Stimulated activated CD8-positive, alpha-beta memory T cell treated with anti-CD3 and anti-CD28 coated beads, Interleukin-4, amount 100 ng/mL, for 1 hour (primary cell): ENCODE data around the gene SLC35G6.
"Not testable (repeated sequence)": the region's sequence is repeated elsewhere in the genome, so short reads cannot be mapped to it uniquely, and the experiment has no call there.

ENCODE experiments used
- DNase-seq, 2 donors: peaks; one replicate each; pipeline ENCODE4 v3.0.0-alpha.2; 2020; ENCODE audit warnings: low read depth in 2 of 2, low spot score in 1 of 2

The SLC35G6 gene

GRCh38 chr17:7481275-7481674 lies at the start of gene SLC35G6:
Gene SLC35G6 (plus strand): TSS chr17:7481446. CDS start chr17:7481517, 71 bp downstream.
- not testable (repeated sequence) for DNase-seq

GRCh38 chr17:7432296-7432695 lies 49.0 kb upstream of the SLC35G6 start:
- no peak for DNase-seq

- DNase-seq, result no peak
Observed at GRCh38 chr17:7435676-7436555, 45.3 kb upstream of the SLC35G6 start.

- peak; percentile 38 to 64 for DNase-seq
Observed at GRCh38 chr17:7436556-7437368, 44.5 kb upstream of the SLC35G6 start.

- DNase-seq, result no peak
Observed at GRCh38 chr17:7437369-7437863, 43.8 kb upstream of the SLC35G6 start.

GRCh38 chr17:7437950-7438614 lies 43.2 kb upstream of the SLC35G6 start:
- peak in 1 of 2 donors; percentile 21 for DNase-seq

GRCh38 chr17:7438656-7439460 lies 42.4 kb upstream of the SLC35G6 start:
- no peak for DNase-seq

- no peak for DNase-seq
Observed at GRCh38 chr17:7439462-7440112, 41.7 kb upstream of the SLC35G6 start, which contains the start of gene FGF11. Gene FGF11 (plus strand): TSS chr17:7439512. CDS start chr17:7439621, 109 bp downstream.

- no peak for DNase-seq
Observed at GRCh38 chr17:7440113-7440833, 41.0 kb upstream of the SLC35G6 start.

- no peak for DNase-seq
Observed at GRCh38 chr17:7440834-7441195, 40.4 kb upstream of the SLC35G6 start.

- no peak for DNase-seq
Observed at GRCh38 chr17:7441266-7441665, 40.0 kb upstream of the SLC35G6 start.

- DNase-seq, result no peak
Observed at GRCh38 chr17:7442142-7442541, 39.1 kb upstream of the SLC35G6 start.

GRCh38 chr17:7443499-7444485 lies 37.5 kb upstream of the SLC35G6 start:
- DNase-seq, result no peak

GRCh38 chr17:7444682-7445618 lies 36.3 kb upstream of the SLC35G6 start, which contains the start of gene CHRNB1:
Gene CHRNB1 (plus strand): TSS chr17:7445061. CDS start chr17:7445128, 67 bp downstream.
- no peak for DNase-seq

- DNase-seq, result no peak
Observed at GRCh38 chr17:7445619-7445968, 35.7 kb upstream of the SLC35G6 start.

- no peak for DNase-seq
Observed at GRCh38 chr17:7448461-7448860, 32.8 kb upstream of the SLC35G6 start.

GRCh38 chr17:7459961-7460545 lies 21.2 kb upstream of the SLC35G6 start:
- DNase-seq, result no peak
